ENCODE data around the gene IL1RAPL1.

Gene IL1RAPL1

GRCh38 chrX:29744966-29745365, 1157.7 kb downstream of the IL1RAPL1 start:
- no peak overlapping the region for H3K9ac ChIP-seq (ENCODE audit: low read depth, low read length, poor library complexity, severe bottlenecking)
- no peaks in the 10 kb centered on the region for H3K4me1 ChIP-seq (ENCODE audit: insufficient read depth, low read length, poor library complexity, severe bottlenecking)
- H3F3A ChIP-seq (ENCODE audit: low read depth): no peaks in the 10 kb centered on the region
- no peaks in the 10 kb centered on the region for H3K27me3 ChIP-seq (ENCODE audit: insufficient read depth, low read length, poor library complexity, severe bottlenecking)
- no peaks in the 10 kb centered on the region for H3K36me3 ChIP-seq (ENCODE audit: insufficient read depth, low read length)
- no peaks in the 10 kb centered on the region for H3K9me2 ChIP-seq (replicated peaks; ENCODE audit: low read depth, low read length)
- no peak overlapping the region for H3K4me3 ChIP-seq (ENCODE audit: low read length, poor library complexity, severe bottlenecking)
- H3K79me2 ChIP-seq (ENCODE audit: insufficient read depth, low read length): no peaks in the 10 kb centered on the region
- TF ChIP-seq CTCF (conservative IDR thresholded peaks at IDR 0.05; ENCODE audit: low read length): no peak
- no peak for TF ChIP-seq EZH2phosphoT487 (IDR thresholded peaks at IDR 0.05; ENCODE audit: borderline replicate concordance)
- H2AFZ ChIP-seq (ENCODE audit: low read length): no peak overlapping the region
- H3K9me3 ChIP-seq (ENCODE audit: insufficient read depth, low read depth, low read length): no peaks in the 10 kb centered on the region
- H4K20me1 ChIP-seq (ENCODE audit: insufficient read depth, low read length, poor library complexity, severe bottlenecking): no peaks in the 10 kb centered on the region
- H3K4me2 ChIP-seq (ENCODE audit: low read depth, low read length, poor library complexity, severe bottlenecking): no peak overlapping the region

- H3K9me2 ChIP-seq (replicated peaks; ENCODE audit: low read depth, low read length): no peaks in the 10 kb centered on the region
- TF ChIP-seq EZH2phosphoT487 (IDR thresholded peaks at IDR 0.05; ENCODE audit: borderline replicate concordance): no peak
- no peaks in the 10 kb centered on the region for H4K20me1 ChIP-seq (ENCODE audit: insufficient read depth, low read length, poor library complexity, severe bottlenecking)
- no peaks in the 10 kb centered on the region for H3K4me1 ChIP-seq (ENCODE audit: insufficient read depth, low read length, poor library complexity, severe bottlenecking)
- H3K9me3 ChIP-seq (ENCODE audit: insufficient read depth, low read depth, low read length): no peaks in the 10 kb centered on the region
- H3K36me3 ChIP-seq (ENCODE audit: insufficient read depth, low read length): no peaks in the 10 kb centered on the region
- H3K79me2 ChIP-seq (ENCODE audit: insufficient read depth, low read length): no peaks in the 10 kb centered on the region
- no peak overlapping the region for H2AFZ ChIP-seq (ENCODE audit: low read length)
- no peak overlapping the region for H3K4me2 ChIP-seq (ENCODE audit: low read depth, low read length, poor library complexity, severe bottlenecking)
- H3K9ac ChIP-seq (ENCODE audit: low read depth, low read length, poor library complexity, severe bottlenecking): no peak overlapping the region
- H3K27me3 ChIP-seq (ENCODE audit: insufficient read depth, low read length, poor library complexity, severe bottlenecking): no peaks in the 10 kb centered on the region
- H3K4me3 ChIP-seq (ENCODE audit: low read length, poor library complexity, severe bottlenecking): no peak overlapping the region
- H3F3A ChIP-seq (ENCODE audit: low read depth): no peaks in the 10 kb centered on the region
Observed at GRCh38 chrX:29746326-29746725, 1159.1 kb downstream of the IL1RAPL1 start.

- H3K27me3 ChIP-seq (ENCODE audit: insufficient read depth, low read length, poor library complexity, severe bottlenecking): no peaks in the 10 kb centered on the region
- no peak overlapping the region for H2AFZ ChIP-seq (ENCODE audit: low read length)
- H3K4me3 ChIP-seq (ENCODE audit: low read length, poor library complexity, severe bottlenecking): no peak overlapping the region
- no peak for TF ChIP-seq CTCF (conservative IDR thresholded peaks at IDR 0.05; ENCODE audit: low read length)
- no peak for TF ChIP-seq EZH2phosphoT487 (IDR thresholded peaks at IDR 0.05; ENCODE audit: borderline replicate concordance)
- H3K9ac ChIP-seq (ENCODE audit: low read depth, low read length, poor library complexity, severe bottlenecking): no peak overlapping the region
- H3K36me3 ChIP-seq (ENCODE audit: insufficient read depth, low read length): no peaks in the 10 kb centered on the region
- no peaks in the 10 kb centered on the region for H3K9me3 ChIP-seq (ENCODE audit: insufficient read depth, low read depth, low read length)
- no peaks in the 10 kb centered on the region for H3K9me2 ChIP-seq (replicated peaks; ENCODE audit: low read depth, low read length)
- H3F3A ChIP-seq (ENCODE audit: low read depth): no peaks in the 10 kb centered on the region
- no peaks in the 10 kb centered on the region for H3K79me2 ChIP-seq (ENCODE audit: insufficient read depth, low read length)
- no peaks in the 10 kb centered on the region for H4K20me1 ChIP-seq (ENCODE audit: insufficient read depth, low read length, poor library complexity, severe bottlenecking)
- no peaks in the 10 kb centered on the region for H3K4me1 ChIP-seq (ENCODE audit: insufficient read depth, low read length, poor library complexity, severe bottlenecking)
- no peak overlapping the region for H3K4me2 ChIP-seq (ENCODE audit: low read depth, low read length, poor library complexity, severe bottlenecking)
Observed at GRCh38 chrX:29762006-29762405, 1174.8 kb downstream of the IL1RAPL1 start.

GRCh38 chrX:29775890-29776289, 1188.6 kb downstream of the IL1RAPL1 start:
- Histone ChIP-seq H4K20me1 (ENCODE audit: insufficient read depth, low read length, poor library complexity, severe bottlenecking) (no peaks in the 10 kb centered on the region), H3K4me1 (ENCODE audit: insufficient read depth, low read length, poor library complexity, severe bottlenecking) (no peaks in the 10 kb centered on the region), H3K9me2 (replicated peaks; ENCODE audit: low read depth, low read length) (no peaks in the 10 kb centered on the region), H2AFZ (ENCODE audit: low read length) (no peak overlapping the region), H3K36me3 (ENCODE audit: insufficient read depth, low read length) (no peaks in the 10 kb centered on the region), H3F3A (ENCODE audit: low read depth) (no peaks in the 10 kb centered on the region), H3K9ac (ENCODE audit: low read depth, low read length, poor library complexity, severe bottlenecking) (no peak overlapping the region), H3K79me2 (ENCODE audit: insufficient read depth, low read length) (no peaks in the 10 kb centered on the region), H3K9me3 (ENCODE audit: insufficient read depth, low read depth, low read length) (no peaks in the 10 kb centered on the region), H3K4me3 (ENCODE audit: low read length, poor library complexity, severe bottlenecking) (no peak overlapping the region), H3K4me2 (ENCODE audit: low read depth, low read length, poor library complexity, severe bottlenecking) (no peak overlapping the region), H3K27me3 (ENCODE audit: insufficient read depth, low read length, poor library complexity, severe bottlenecking) (no peaks in the 10 kb centered on the region)
- TF ChIP-seq CTCF (conservative IDR thresholded peaks at IDR 0.05; ENCODE audit: low read length) (no peak), EZH2phosphoT487 (IDR thresholded peaks at IDR 0.05; ENCODE audit: borderline replicate concordance) (no peak)
